T-helper 2 cell treated with Interferon-gamma antibody and Interleukin-4, amounts not matched to agents 100 ng/mL and 5 ng/mL, for 36 hours (primary cell): ENCODE data around the gene RPS10. TPM values are rescaled to one million over a fixed set of nuclear protein-coding genes. Genes with fewer than 3 reads are reported as not detected.

Experiments
- intact Hi-C: fragments of 100-400 bp; cut with micrococcal nuclease; formaldehyde crosslinking; loops from one replicate; pipeline ENCODE4 v1.15.1; 2023
- total RNA-seq: library from RNA; stranded (reverse); gene quantifications from 2 replicates; pipeline ENCODE4 v1.2.3, GENCODE V29; 2022

RPS10 gene
- total RNA-seq = 1,508 and 1,512 TPM in 2 replicates

DNA sequence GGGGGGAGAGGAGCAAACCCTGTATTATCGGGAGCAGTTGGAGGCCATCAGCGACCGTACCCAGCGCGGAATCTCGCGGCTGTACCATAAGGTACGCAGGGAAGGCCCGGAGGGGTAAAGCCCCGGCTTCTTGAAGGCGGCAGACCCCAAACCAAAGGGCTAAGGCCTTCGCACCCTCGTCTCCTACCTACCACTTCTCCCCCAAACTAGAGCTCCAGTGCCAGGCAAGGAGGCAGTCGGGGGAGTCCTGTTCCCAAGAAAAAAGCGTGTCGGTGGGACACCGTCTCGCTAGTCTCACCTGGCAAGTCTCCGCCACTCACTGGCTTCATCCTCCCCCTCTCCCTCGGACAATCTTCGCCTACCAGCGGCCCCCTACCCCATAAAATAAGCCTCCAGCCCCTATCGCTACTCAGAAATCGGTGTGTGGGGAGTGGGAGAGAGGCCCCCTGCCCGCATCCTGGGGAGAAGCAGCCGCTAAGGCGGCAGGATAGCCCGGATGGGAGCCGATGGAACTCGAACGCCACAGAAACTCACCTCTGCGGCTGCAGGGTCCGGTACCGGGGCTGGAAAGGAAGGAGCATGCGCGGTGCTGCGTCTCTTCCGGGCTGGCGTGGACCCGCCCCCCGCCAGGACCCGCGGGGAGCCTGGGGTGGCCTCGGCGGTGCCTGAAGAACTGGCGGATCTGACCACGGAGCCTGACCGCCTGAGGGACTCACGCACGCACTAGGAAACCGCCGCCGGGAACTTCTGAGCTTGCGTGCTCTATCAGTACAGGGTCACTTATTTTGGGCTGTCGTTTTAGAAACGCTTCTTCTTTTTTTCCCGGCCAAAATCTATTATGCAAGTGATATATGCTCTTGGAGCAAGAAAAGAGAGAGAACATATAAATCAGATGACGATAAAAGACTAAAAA, at the start of gene RPS10:
TSS of gene RPS10 (minus strand) at position 572 of the 913 bp plus-strand sequence. CDS start 848 bp downstream, outside the sequence.
- intact Hi-C loops = loop anchor here (1.0 to 10.0 kb wide), 5 partner anchors 33 to 331 kb away; partner anchors contain the start of genes ILRUN, NUDT3 and SNRPC

- intact Hi-C loops = no loop called here
Measured at GRCh38 chr6:34475238-34475682, 49.4 kb upstream of the RPS10 start.

DNA sequence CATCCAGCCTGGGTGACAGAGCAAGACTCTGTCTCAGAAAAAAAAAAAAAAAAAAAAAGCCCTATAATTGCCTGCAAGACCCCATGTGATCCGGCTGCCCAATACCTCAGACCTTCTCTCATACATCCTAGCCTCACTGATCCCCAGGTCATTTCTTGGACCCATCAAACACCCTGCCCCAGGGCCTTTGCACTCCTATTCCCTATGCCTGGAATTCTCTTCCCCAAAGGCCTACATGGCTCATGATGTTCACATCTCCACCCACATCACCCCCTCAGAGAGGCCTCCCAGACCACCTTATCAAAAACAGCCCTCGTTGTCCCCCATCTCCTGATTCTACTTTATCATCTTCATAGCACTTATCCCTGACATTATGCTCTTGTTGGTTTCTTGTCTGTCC, 48.9 kb upstream of the RPS10 start:
- intact Hi-C loops = no loop called here

GRCh38 chr6:34473967-34474366, 48.1 kb upstream of the RPS10 start:
- intact Hi-C loops = no loop called here

DNA sequence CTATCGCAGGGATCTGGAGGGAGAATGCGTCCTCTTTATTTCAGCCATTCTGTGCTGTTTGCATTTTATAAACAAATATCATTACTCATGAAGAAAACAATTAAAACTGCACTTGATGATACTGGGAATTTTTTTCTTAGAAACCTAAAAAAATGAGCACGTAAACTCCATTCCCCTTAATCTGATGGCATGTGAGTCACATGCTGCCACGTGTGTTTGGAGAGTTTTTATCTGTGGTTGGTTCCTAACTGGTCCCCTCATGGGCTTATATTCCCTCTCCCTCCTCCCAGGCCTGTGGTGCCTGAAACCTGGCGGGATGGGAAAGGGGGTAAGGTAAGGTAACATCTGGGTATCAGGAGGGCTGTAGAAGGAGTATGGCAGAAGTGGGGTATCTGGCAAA, 46.6 kb upstream of the RPS10 start:
- intact Hi-C loops = no loop called here

GRCh38 chr6:34469499-34469898, 43.6 kb upstream of the RPS10 start:
- intact Hi-C loops = no loop called here

DNA sequence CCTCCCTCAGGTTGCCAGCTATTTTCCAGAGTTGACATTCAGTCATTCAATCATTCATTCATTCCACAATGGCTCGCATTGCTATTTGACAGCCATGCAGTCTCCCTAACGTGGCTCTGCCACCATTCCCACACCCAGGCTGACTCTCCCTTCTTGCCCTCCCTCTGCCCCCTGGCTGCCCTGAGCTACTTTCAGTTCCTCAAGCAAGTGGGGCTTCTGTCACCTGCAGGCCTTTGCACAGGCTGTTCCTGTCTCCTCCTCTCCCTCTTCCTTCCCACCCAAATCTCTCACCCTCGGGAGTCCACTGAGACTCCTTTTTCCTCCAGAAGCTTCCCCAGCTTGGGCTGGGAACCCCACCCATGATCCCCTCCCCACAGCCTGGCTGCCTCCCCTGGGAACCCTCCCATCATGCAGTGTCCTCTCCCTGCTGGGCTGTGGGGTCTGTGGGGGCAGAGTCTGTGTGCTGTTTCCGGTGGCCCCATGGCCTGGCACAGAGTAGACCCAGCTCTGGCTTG, 42.6 kb upstream of the RPS10 start:
- intact Hi-C loops = no loop called here

DNA sequence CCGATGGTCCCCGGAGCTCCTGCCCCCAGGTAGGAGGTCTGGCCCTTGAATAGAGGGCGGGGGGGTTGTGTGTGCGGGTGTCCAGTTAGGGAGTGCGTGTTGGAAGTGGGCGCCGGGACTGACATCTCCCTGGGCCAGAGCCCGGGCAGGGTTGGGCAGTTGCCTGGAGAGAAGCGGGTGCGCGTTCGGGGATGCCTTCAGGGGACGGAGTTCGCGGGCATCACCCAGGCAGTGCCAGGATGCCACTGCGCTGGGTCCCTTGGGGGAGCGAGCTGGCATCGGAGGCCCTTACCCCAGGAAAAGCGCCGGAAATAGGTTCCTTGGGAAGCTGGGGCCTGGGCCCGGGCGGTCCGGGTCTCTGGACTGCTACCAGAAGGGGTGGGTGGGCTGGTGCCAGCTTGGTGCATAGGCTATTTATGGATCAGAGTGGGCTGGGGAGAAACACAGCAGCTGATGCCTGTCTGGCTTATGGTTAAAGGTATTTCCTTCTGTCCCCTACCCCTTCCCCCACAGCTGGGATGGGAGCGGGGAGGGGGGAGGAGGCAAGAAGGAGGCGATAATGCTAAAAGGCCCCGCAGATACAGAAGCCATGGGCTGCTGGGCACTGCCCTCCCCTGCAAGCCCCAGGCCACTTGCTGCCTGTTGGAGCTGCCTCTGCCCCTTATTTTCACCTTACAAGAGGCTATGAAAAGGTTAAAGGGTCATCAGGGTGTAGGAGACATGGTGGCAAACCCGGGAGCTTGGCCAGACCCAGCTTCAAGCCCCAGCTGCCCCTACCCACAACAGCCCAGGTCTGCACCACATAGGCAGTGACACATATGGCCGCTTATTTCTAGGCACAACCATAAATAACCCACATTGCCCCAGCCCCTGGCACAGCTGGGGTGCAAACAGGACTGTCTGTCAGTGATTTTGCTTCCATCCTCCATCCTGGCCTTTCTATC, 40.6 kb upstream of the RPS10 start:
- intact Hi-C loops = no loop called here

DNA sequence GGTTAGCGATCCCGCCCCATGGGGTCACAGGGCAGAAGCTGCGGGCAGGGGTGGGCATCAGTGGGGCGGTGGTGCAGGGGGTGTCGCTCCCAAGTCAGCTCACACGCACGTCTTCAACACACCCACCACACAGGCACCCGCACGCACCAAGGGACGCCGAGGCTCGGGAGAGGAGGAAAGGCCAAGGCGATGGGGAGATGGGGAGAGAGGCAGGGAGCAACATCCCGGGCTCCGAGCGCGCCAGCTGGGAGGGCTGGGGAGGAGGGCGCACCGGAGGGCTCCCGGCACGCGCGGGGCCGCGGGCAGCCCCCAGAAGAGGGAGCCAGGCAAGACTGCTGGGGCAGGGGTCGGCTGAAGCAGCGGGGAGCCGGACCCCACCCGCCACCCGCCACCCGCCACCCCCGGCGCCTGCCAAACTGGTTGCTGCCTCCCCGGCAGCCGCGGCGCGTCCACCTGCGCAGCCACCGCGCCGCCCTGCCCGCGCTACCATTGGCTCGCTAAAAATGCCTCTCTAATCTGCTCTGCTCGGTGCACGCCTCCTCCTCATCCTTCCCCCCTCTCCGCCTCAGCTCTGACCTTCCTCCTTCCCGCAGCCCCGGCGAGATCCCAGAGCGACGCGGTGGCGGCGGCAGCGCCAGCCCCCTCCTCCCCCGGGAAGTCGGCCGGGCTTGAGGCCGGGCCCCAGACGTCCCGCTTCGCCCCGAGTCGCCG, 39.8 kb upstream of the RPS10 start, which contains the start of gene PACSIN1:
TSS of gene PACSIN1 (plus strand) at position 546 of the 711 bp plus-strand sequence. CDS start 60,230 bp downstream, outside the sequence.
- intact Hi-C loops = no loop called here

- intact Hi-C loops = no loop called here
Measured at GRCh38 chr6:34463849-34464248, 38.0 kb upstream of the RPS10 start.

- intact Hi-C loops = no loop called here
Measured at GRCh38 chr6:34463299-34463698, 37.4 kb upstream of the RPS10 start.

- intact Hi-C loops = no loop called here
Measured at GRCh38 chr6:34462551-34462971, 36.7 kb upstream of the RPS10 start.

DNA sequence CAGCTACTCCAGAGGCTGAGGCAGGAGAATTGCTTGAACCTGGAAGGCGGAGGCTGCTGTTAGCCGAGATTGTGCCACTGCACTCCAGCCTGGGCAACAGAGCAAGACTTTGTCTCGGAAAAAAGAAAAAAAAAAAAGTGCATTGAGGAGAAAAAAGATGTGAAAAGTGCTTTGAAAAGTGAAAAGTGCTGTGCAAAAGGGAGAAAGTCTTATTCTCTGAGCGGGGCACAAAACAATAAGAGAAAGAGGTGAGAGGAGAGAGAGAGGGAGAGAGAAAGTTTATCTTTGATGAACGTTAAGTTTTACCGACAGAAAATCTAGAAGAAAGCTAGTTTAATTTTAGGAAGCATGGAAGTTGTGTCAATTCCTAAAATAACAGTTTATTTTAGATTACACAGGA, 36.1 kb upstream of the RPS10 start:
- intact Hi-C loops = no loop called here

GRCh38 chr6:34460796-34461507, 35.1 kb upstream of the RPS10 start:
- intact Hi-C loops = loop anchor here (1.0 kb wide), 1 partner anchor 148 kb away; no protein-coding TSS in a partner anchor

- intact Hi-C loops = loop anchor here (1.0 kb wide), 1 partner anchor 149 kb away; no protein-coding TSS in a partner anchor
Measured at GRCh38 chr6:34459899-34460593, 34.2 kb upstream of the RPS10 start.

DNA sequence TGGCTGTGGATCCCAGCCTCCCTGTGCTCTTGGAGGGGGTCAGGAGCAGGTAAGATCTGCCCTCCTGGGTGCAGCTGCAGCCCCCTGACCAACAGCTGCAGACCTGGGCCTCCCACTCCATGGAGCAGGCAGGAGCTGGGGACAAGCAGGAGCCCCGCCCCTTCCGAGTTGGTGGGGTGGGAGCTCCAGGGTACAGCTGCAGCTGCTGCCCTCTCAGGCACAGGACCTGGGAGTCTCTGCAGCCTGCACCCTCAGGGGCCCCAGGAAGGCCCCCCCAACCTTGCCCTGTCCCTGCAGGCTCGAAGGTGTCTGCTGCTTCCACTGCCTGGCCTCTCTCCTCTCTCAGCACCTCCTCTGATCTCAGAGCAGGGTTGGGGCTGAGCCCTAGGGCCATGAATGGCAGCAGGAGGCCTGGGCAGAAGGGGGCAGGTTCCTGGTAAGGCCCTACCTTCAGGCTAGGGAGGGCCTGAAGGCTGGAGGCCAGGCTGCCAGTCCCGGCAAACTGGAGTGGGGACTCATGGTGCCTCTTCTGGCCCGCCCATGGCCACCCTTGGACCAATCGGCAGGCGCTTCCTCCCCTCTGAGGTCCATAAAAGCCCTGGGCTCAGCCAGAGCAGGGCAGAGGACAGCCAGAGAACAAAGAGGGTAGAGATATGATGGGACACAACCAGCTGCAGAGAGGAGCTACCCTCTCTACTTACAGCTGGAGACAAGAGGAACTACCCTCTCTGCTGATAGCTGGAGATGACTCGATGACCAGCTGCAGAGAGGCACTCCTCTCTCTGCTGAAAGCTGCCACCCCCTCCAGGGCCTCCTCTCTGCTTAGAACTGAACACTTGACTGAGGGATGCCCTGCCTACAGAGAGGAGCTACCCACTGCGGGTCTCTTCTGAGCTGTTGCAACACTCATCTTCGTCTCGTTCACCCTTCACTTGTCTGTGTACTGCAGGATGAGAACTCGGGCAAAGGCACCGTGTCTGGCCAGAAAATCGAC, 32.2 kb upstream of the RPS10 start:
- intact Hi-C loops = no loop called here

DNA sequence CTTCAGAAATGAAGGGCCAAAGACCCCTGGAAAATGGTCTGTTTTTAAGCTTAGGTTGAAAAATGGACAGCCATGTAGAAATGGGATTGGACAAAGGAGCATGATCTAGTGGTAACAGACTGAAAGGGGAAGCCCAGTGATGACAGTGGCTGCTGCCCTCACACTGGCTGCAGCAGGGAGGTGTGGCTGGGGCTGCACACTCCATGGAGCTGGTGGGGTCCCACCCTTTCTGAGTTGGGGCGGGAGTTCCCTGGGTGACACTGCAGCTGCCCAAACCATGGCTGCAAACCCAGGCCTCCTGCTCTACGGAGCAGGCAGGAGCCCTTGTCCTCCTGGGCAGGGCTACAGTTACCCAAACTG, 31.5 kb upstream of the RPS10 start:
- intact Hi-C loops = no loop called here

GRCh38 chr6:34455831-34456230, 30.0 kb upstream of the RPS10 start:
- intact Hi-C loops = no loop called here
